Amniotic epithelial cell (primary cell): ENCODE data around the gene CLEC17A.
"Not testable (repeated sequence)": the region's sequence is repeated elsewhere in the genome, so short reads cannot be mapped to it uniquely, and the experiment has no call there.

Experiments used
- DNase-seq: peaks from one replicate; pipeline ENCODE4 v3.0.0-alpha.2; 2010; ENCODE audit warnings: low read depth

CLEC17A gene

GRCh38 chr19:14582894-14583340 lies at the start of gene CLEC17A:
CLEC17A (plus strand) TSS chr19:14583084; CDS start chr19:14583161, 77 bp downstream.
- DNase-seq: no peak

- no peak for DNase-seq
Observed at GRCh38 chr19:14533450-14533849, 49.4 kb upstream of the CLEC17A start.

- DNase-seq: peak; percentile 94
Observed at GRCh38 chr19:14536926-14537692, 45.8 kb upstream of the CLEC17A start.

GRCh38 chr19:14540741-14541525 lies 42.0 kb upstream of the CLEC17A start:
- no peak for DNase-seq

GRCh38 chr19:14541979-14542378 lies 40.9 kb upstream of the CLEC17A start:
- not testable (repeated sequence) for DNase-seq

GRCh38 chr19:14542711-14543328 lies 40.1 kb upstream of the CLEC17A start:
- DNase-seq: no peak

- DNase-seq: no peak
Observed at GRCh38 chr19:14544047-14544446, 38.8 kb upstream of the CLEC17A start.

- no peak for DNase-seq
Observed at GRCh38 chr19:14544977-14545715, 37.7 kb upstream of the CLEC17A start.

- no peak for DNase-seq
Observed at GRCh38 chr19:14545716-14546082, 37.2 kb upstream of the CLEC17A start.

GRCh38 chr19:14550201-14550754 lies 32.6 kb upstream of the CLEC17A start:
- DNase-seq: peak; percentile 56

- DNase-seq: peak; percentile 73
Observed at GRCh38 chr19:14551134-14552005, 31.5 kb upstream of the CLEC17A start.

- not testable (repeated sequence) for DNase-seq
Observed at GRCh38 chr19:14552006-14552360, 30.9 kb upstream of the CLEC17A start.

GRCh38 chr19:14553042-14553938 lies 29.6 kb upstream of the CLEC17A start:
- DNase-seq: no peak

GRCh38 chr19:14553939-14554243 lies 29.0 kb upstream of the CLEC17A start:
- DNase-seq: no peak

GRCh38 chr19:14554382-14554812 lies 28.5 kb upstream of the CLEC17A start:
- no peak for DNase-seq

- DNase-seq: peak; percentile 66
Observed at GRCh38 chr19:14555918-14556661, 26.8 kb upstream of the CLEC17A start.

- DNase-seq: peak; percentile 68
Observed at GRCh38 chr19:14556662-14557188, 26.2 kb upstream of the CLEC17A start.

GRCh38 chr19:14558370-14559066 lies 24.4 kb upstream of the CLEC17A start:
- DNase-seq: no peak
